Neutrophil (primary cell): ENCODE data around the gene TMEM109.

ENCODE experiments used
- H3K27ac ChIP-seq: fragments of 200-600 bp; sonication (generic); 2 replicates; pipeline ENCODE4 v1.5.1; 2016; ENCODE audit warnings: mild to moderate bottlenecking, moderate library complexity
- H3K27me3 ChIP-seq: fragments of 200-600 bp; sonication (generic); 2 replicates; pipeline ENCODE4 v1.6.0; 2016; ENCODE audit warnings: mild to moderate bottlenecking
- H3K36me3 ChIP-seq: fragments of 200-600 bp; sonication (generic); 2 replicates; pipeline ENCODE4 v1.5.1; 2017
- H3K4me1 ChIP-seq, 2 experiments: fragments of 200-600 bp in 1 of 2; sonication (generic) in 1 of 2; 1 replicate in 1 of 2; 2 replicates in 1 of 2; pipeline versions ENCODE4 v1.5.1 to v1.6.1; 2013 to 2016; ENCODE audit warnings: low read depth in 1 of 2, low read length in 1 of 2, mild to moderate bottlenecking in 1 of 2, moderate library complexity in 1 of 2; ENCODE audit not compliant: control insufficient read depth in 1 of 2, insufficient read depth in 1 of 2
- H3K4me3 ChIP-seq, 2 experiments: fragments of 200-600 bp in 1 of 2; sonication (generic) in 1 of 2; 1 replicate in 1 of 2; 2 replicates in 1 of 2; pipeline ENCODE4 v1.5.1; 2013 to 2016; ENCODE audit warnings: low read depth in 1 of 2, low read length in 1 of 2, mild to moderate bottlenecking in 1 of 2, moderate library complexity in 1 of 2
- H3K9me3 ChIP-seq: fragments of 200-600 bp; sonication (generic); 2 replicates; pipeline ENCODE4 v1.5.1; 2016
- CTCF ChIP-seq: fragments of 200-600 bp; sonication (generic); IDR thresholded peaks from 2 replicates; pipeline ENCODE4 v1.5.1; 2016; ENCODE audit warnings: antibody characterized with exemption

The TMEM109 gene

GRCh38 chr11:60868682-60869450, 45.1 kb upstream of the TMEM109 start:
- H3K36me3 ChIP-seq = no peaks in the 10 kb centered on the region
- H3K4me1 ChIP-seq = no peaks in the 10 kb centered on the region
- TF ChIP-seq CTCF = no peak
- no peaks in the 10 kb centered on the region for H3K27me3 ChIP-seq
- no peak overlapping the region for H3K4me3 ChIP-seq
- H3K9me3 ChIP-seq = no peaks in the 10 kb centered on the region
- no peak overlapping the region for H3K27ac ChIP-seq

GRCh38 chr11:60869451-60869825, 44.5 kb upstream of the TMEM109 start:
- Histone ChIP-seq H3K4me3 (no peak overlapping the region), H3K9me3 (no peaks in the 10 kb centered on the region), H3K36me3 (no peaks in the 10 kb centered on the region), H3K4me1 (no peaks in the 10 kb centered on the region), H3K27me3 (no peaks in the 10 kb centered on the region), H3K27ac (no peak overlapping the region)
- TF ChIP-seq CTCF = no peak

DNA sequence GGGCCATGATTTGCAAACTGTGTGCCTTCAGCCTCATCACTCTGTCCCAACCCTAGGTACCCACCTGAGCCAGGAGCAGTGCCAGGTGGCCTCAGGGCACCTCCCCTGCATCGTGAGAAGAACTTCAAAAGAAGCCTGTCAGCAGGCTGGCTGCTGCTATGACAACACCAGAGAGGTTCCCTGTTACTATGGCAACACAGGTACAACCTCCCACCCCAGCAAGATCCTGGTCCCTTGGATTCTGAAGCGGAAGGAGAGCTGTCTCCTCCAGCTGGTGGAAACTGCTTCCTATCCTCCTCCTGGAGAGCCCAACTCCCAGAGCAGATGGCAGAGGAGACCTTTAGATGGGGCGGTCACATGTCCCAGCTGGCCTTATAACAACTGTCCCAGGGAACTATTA, 43.7 kb upstream of the TMEM109 start:
- Histone ChIP-seq H3K27ac (no peak overlapping the region), H3K4me1 (no peaks in the 10 kb centered on the region), H3K4me3 (no peak overlapping the region), H3K36me3 (no peaks in the 10 kb centered on the region), H3K27me3 (no peaks in the 10 kb centered on the region), H3K9me3 (no peaks in the 10 kb centered on the region)
- TF ChIP-seq CTCF = no peak

- Histone ChIP-seq H3K4me3 (no peak overlapping the region), H3K9me3 (no peaks in the 10 kb centered on the region), H3K27ac (no peak overlapping the region), H3K27me3 (no peaks in the 10 kb centered on the region), H3K36me3 (no peaks in the 10 kb centered on the region), H3K4me1 (no peaks in the 10 kb centered on the region)
- TF ChIP-seq CTCF = no peak
Observed at GRCh38 chr11:60870733-60871377, 43.1 kb upstream of the TMEM109 start.

- H3K27me3 ChIP-seq = no peaks in the 10 kb centered on the region
- TF ChIP-seq CTCF = no peak
- H3K27ac ChIP-seq = no peak overlapping the region
- no peaks in the 10 kb centered on the region for H3K4me1 ChIP-seq
- no peaks in the 10 kb centered on the region for H3K36me3 ChIP-seq
- no peaks in the 10 kb centered on the region for H3K9me3 ChIP-seq
- no peak overlapping the region for H3K4me3 ChIP-seq
Observed at GRCh38 chr11:60871378-60872061, 42.4 kb upstream of the TMEM109 start.
